B cell (primary cell): ENCODE measurements around the gene CCDC70. TPM values are rescaled to one million over a fixed set of nuclear protein-coding genes. Genes with fewer than 3 reads are reported as not detected.

Source experiments
- ATAC-seq: fragments of 200-7000 bp; cut with Tn5 transposase; one replicate; pipeline ENCODE4 v1.10.0; 2021; ENCODE audit warnings: low read depth, mild to moderate bottlenecking, moderate number of reproducible peaks, moderate library complexity
- CTCF ChIA-PET: fragments of 350-600 bp; sonication (Branson Sonifier 250); formaldehyde crosslinking; loops from one replicate; lab custom pipeline; 2021; ENCODE audit warnings: antibody characterized with exemption, inconsistent platforms; lab: Charles Lee
- POLR2A ChIA-PET: fragments of 350-600 bp; sonication (Branson Sonifier 250); formaldehyde crosslinking; loops from one replicate; lab custom pipeline; 2021; ENCODE audit warnings: antibody characterized with exemption; lab: Charles Lee
- DNase-seq: peaks from one replicate; pipeline ENCODE4 v3.0.0; 2013
- H2AFZ ChIP-seq: 2 replicates; pipeline ENCODE4 v1.6.1; 2012; ENCODE audit warnings: mild to moderate bottlenecking, low read depth, low read length; ENCODE audit not compliant: insufficient read depth, poor library complexity, severe bottlenecking
- H3K27ac ChIP-seq, 2 donors: 1 replicate in 1 of 2; 2 replicates in 1 of 2; pipeline ENCODE4 v1.5.1; 2012 to 2013; ENCODE audit warnings: low read length in 2 of 2, mild to moderate bottlenecking in 2 of 2, moderate library complexity in 1 of 2
- H3K27me3 ChIP-seq, 4 experiments: fragments of 200-600 bp in 1 of 4; sonication (generic) in 1 of 4; replicated peaks in 1 of 4; 1 replicate in 2 of 4; 2 replicates in 2 of 4; pipeline versions ENCODE4 v1.6.1 to v1.7.0; 2013 to 2016; ENCODE audit warnings: low read length in 3 of 4, mild to moderate bottlenecking in 2 of 4, mixed read lengths in 1 of 4, moderate library complexity in 1 of 4; ENCODE audit not compliant: insufficient read depth in 4 of 4, control insufficient read depth in 3 of 4; ENCODE audit errors: control extremely low read depth in 1 of 4
- H3K36me3 ChIP-seq, 2 experiments: replicated peaks in 1 of 2; 1 replicate in 1 of 2; 2 replicates in 1 of 2; pipeline versions ENCODE4 v1.6.1 to v1.7.1; 2013; ENCODE audit warnings: low read length in 1 of 2; ENCODE audit not compliant: insufficient read depth in 2 of 2, control insufficient read depth in 1 of 2; ENCODE audit errors: control extremely low read depth in 1 of 2, extremely low read depth in 1 of 2
- H3K4me1 ChIP-seq, 2 donors: fragments of 200-600 bp in 1 of 2; sonication (generic) in 1 of 2; 1 replicate in 1 of 2; 2 replicates in 1 of 2; pipeline versions ENCODE4 v1.5.1 to v1.6.1; 2013 to 2017; ENCODE audit warnings: low read length in 2 of 2; ENCODE audit not compliant: control insufficient read depth in 2 of 2, insufficient read depth in 2 of 2
- H3K4me2 ChIP-seq: replicated peaks from 2 replicates; pipeline ENCODE3; 2012; ENCODE audit warnings: mild to moderate bottlenecking, low read depth, low read length; ENCODE audit not compliant: poor library complexity, severe bottlenecking
- H3K4me3 ChIP-seq, 5 experiments: fragments of 200-600 bp in 1 of 5; sonication (generic) in 1 of 5; 1 replicate in 3 of 5; 2 replicates in 2 of 5; pipeline versions ENCODE4 v1.5.1 to v1.7.0; 2011 to 2016; ENCODE audit warnings: low read length in 4 of 5, mild to moderate bottlenecking in 4 of 5, low read depth in 2 of 5, control low read depth in 1 of 5, moderate library complexity in 1 of 5; ENCODE audit not compliant: insufficient read depth in 1 of 5; ENCODE audit errors: control extremely low read depth in 1 of 5, extremely low read depth in 1 of 5
- H3K79me2 ChIP-seq: fragments of 200-600 bp; sonication (generic); one replicate; pipeline ENCODE4 v1.6.0; 2016; ENCODE audit warnings: low read length; ENCODE audit not compliant: control insufficient read depth, insufficient read depth
- H3K9ac ChIP-seq: fragments of 200-600 bp; sonication (generic); 2 replicates; pipeline ENCODE4 v1.6.1; 2017; ENCODE audit warnings: mild to moderate bottlenecking, low read length, moderate library complexity
- H3K9me3 ChIP-seq, 3 donors: one replicate each; pipeline versions ENCODE4 v1.6.1 to v1.7.1; 2013; ENCODE audit warnings: low read length in 2 of 3; ENCODE audit not compliant: control insufficient read depth in 2 of 3, insufficient read depth in 1 of 3; ENCODE audit errors: control extremely low read depth in 1 of 3
- H4K20me1 ChIP-seq: 2 replicates; pipeline ENCODE4 v1.6.0; 2012; ENCODE audit warnings: mild to moderate bottlenecking, low read length; ENCODE audit not compliant: insufficient read depth, control insufficient read depth, poor library complexity, severe bottlenecking
- H3K27ac Mint-ChIP-seq: one replicate; pipeline ENCODE4 v1.8.0; 2021; ENCODE audit warnings: mixed read lengths
- H3K27me3 Mint-ChIP-seq: one replicate; pipeline ENCODE4 v1.8.0; 2021; ENCODE audit warnings: mixed read lengths
- H3K4me1 Mint-ChIP-seq: one replicate; pipeline ENCODE4 v1.8.0; 2021; ENCODE audit warnings: mixed read lengths
- H3K4me3 Mint-ChIP-seq: one replicate; pipeline ENCODE4 v1.8.0; 2021; ENCODE audit warnings: mixed read lengths
- H3K9me3 Mint-ChIP-seq: one replicate; pipeline ENCODE4 v1.8.0; 2022; ENCODE audit warnings: mixed read lengths; ENCODE audit not compliant: insufficient read depth
- CTCF ChIP-seq: fragments of 200-600 bp; IDR thresholded peaks from one replicate; pipeline ENCODE4 v1.8.0; 2022; ENCODE audit warnings: antibody characterized with exemption, mild to moderate bottlenecking
- EZH2 ChIP-seq: IDR thresholded peaks from 2 replicates; pipeline ENCODE4 v1.6.1; 2012; ENCODE audit warnings: borderline replicate concordance, low read depth, mild to moderate bottlenecking, moderate library complexity, low read length; ENCODE audit not compliant: insufficient read depth, poor library complexity, severe bottlenecking
- WGBS: methylation state at CpG from one replicate; pipeline ENCODE4 v1.1.5; 2013; ENCODE audit warnings: missing lambda C conversion rate; ENCODE audit not compliant: insufficient coverage; 5-methylcytosine and 5-hydroxymethylcytosine counted together
- intact Hi-C: fragments of 100-400 bp; cut with micrococcal nuclease; formaldehyde crosslinking; loops from one replicate; pipeline ENCODE4 v1.10.0; 2022
- polyA plus RNA-seq: library from polyadenylated mRNA; depleted of rRNA; stranded (reverse); fragments of >200 nt; gene quantifications from 2 replicates; pipeline ENCODE4 v1.2.3, GENCODE V29; 2012
- total RNA-seq, 2 donors: library from RNA; stranded (reverse); fragments of 120-200 nt in 1 of 2; gene quantifications; 1 replicate in 1 of 2; 2 replicates in 1 of 2; pipeline versions ENCODE4 v1.2.3 to v1.2.4, GENCODE V29; 2013 to 2022

Gene CCDC70
- total and polyA plus RNA-seq, 2 donors (not counting 1 experiment from before 2014, with no cell fraction given), result not detected

DNA sequence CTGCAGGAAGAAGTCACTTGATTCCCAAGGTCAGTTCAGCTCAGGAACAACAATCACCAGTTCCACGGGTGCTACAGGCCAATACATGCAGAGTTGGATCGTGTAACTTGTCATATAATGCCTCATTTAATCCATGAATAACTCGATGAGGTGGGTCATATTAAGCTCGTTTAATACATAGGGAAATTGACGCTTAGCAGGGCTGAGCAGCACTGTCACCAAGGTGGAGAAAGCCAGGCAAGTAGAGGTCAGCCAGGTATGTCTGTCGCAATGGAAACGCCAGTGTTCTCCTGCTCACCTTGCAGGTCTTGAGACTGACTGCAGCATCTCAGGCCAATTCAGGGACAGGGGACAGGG lies 52.3 kb downstream of the CCDC70 start:
- no peak overlapping the region for H3K27ac Mint-ChIP-seq
- DNase-seq (no peak), ATAC-seq (no peak)
- TF ChIP-seq CTCF (no peak), EZH2 (no peak)
- H3K79me2 ChIP-seq, result no peaks in the 10 kb centered on the region
- H3K9ac ChIP-seq, result no peak overlapping the region
- H3K27me3 Mint-ChIP-seq, result peaks cover 4% of the 10 kb centered on the region
- no peaks in the 10 kb centered on the region for H3K36me3 ChIP-seq
- intact Hi-C loops, result no loop called here
- ChIA-PET CTCF (interaction anchor here (0.9 kb wide), 1 partner anchor 99 kb away, joined by 4 read pairs; no protein-coding TSS in a partner anchor), POLR2A (no interaction called here)
- H3K27ac ChIP-seq, result no peak overlapping the region
- H3K9me3 ChIP-seq, result no peaks in the 10 kb centered on the region
- no peaks in the 10 kb centered on the region for H3K27me3 ChIP-seq
- no peak overlapping the region for H3K4me2 ChIP-seq
- peaks cover 5% of the 10 kb centered on the region for H3K4me1 Mint-ChIP-seq
- 82% methylated on average over 6 of the region's 7 CpGs for WGBS
- no peaks in the 10 kb centered on the region for H3K9me3 Mint-ChIP-seq
- no peak overlapping the region for H3K4me3 ChIP-seq
- H4K20me1 ChIP-seq, result no peaks in the 10 kb centered on the region
- H2AFZ ChIP-seq, result no peak overlapping the region
- H3K4me1 ChIP-seq, result no peaks in the 10 kb centered on the region
- no peak overlapping the region for H3K4me3 Mint-ChIP-seq

Other genes starting within 250 kb of the CCDC70 start
- gene DHRS12, start 57.8 kb upstream of the CCDC70 start, total RNA-seq, result 23.2 TPM in 2 replicates
- gene DHRS12, start 57.8 kb upstream of the CCDC70 start, polyA plus RNA-seq, result 12.0 and 13.3 TPM in 2 replicates
- gene TMEM272, start 16.8 kb upstream of the CCDC70 start, total RNA-seq, result not detected in 2 replicates
- gene TMEM272, start 16.8 kb upstream of the CCDC70 start, polyA plus RNA-seq, result 0.04 TPM in 1 of 2 replicates, not detected in the other
- 0.80 and 0.91 TPM in 2 replicates for gene ATP7B, start 149.5 kb downstream of the CCDC70 start, total RNA-seq
- 0.10 and 0.22 TPM in 2 replicates for gene ATP7B, start 149.5 kb downstream of the CCDC70 start, polyA plus RNA-seq
- gene ALG11, start 150.4 kb downstream of the CCDC70 start, total RNA-seq, result 38.8 and 40.8 TPM in 2 replicates
- 3.2 and 7.1 TPM in 2 replicates for gene ALG11, start 150.4 kb downstream of the CCDC70 start, polyA plus RNA-seq
- 14.9 and 15.3 TPM in 2 replicates for gene UTP14C, start 162.7 kb downstream of the CCDC70 start, total RNA-seq
- gene UTP14C, start 162.7 kb downstream of the CCDC70 start, polyA plus RNA-seq, result 1.9 TPM in 2 replicates